ENCODE data around the gene CTXND1. TPM values are rescaled to one million over a fixed set of nuclear protein-coding genes. Genes with fewer than 3 reads are reported as not detected.
"Not testable (repeated sequence)": the region's sequence is repeated elsewhere in the genome, so short reads cannot be mapped to it uniquely, and the experiment has no call there.

CTXND1 gene
- total RNA-seq (1 to 10 TPM in 1 of 4 donors, under 1 TPM in 3; 0.29 to 3.9 (median 0.59) TPM), polyA plus RNA-seq (0.43 TPM)
- long read RNA-seq, donor 1, partial matches to known transcripts: 1 of 1 reads
- long read RNA-seq, donor 1, other reads (novel, unspliced or antisense): 0 of 1 reads
- long read RNA-seq, donor 2: 0 reads
- long read RNA-seq, donor 3, partial matches to known transcripts: 0 of 3 reads
- long read RNA-seq, donor 3, other reads (novel, unspliced or antisense): 3 of 3 reads
- long read RNA-seq, donor 4, full-length matches to known transcripts: 3 of 9 reads
- long read RNA-seq, donor 4, partial matches to known transcripts: 1 of 9 reads
- long read RNA-seq, donor 4, other reads (novel, unspliced or antisense): 5 of 9 reads

- no peaks in the 10 kb centered on the region for H3K27me3 ChIP-seq (ENCODE audit: control insufficient read depth, insufficient read depth)
- ATAC-seq (peak in 1 of 2 donors; percentile 36), DNase-seq (peak in 2 of 3 donors; percentile 47 to 63)
- intact Hi-C loops (cut with DNase I): no loop called here
- no peaks in the 10 kb centered on the region for H3K4me1 ChIP-seq (ENCODE audit: control insufficient read depth, insufficient read depth, low read length)
- peak within 1 kb of the TSS; percentile 43 for H3K4me3 ChIP-seq (ENCODE audit: low read length)
- no peak within 1 kb of the TSS for H3K27ac ChIP-seq (ENCODE audit: low read length)
- whole genome bisulfite sequencing: under 1% methylated on average over 24 of the region's 24 CpGs
- H3K9me3 ChIP-seq (ENCODE audit: control insufficient read depth, low read length): no peaks in the 10 kb centered on the region
Observed at GRCh38 chr15:80252121-80252518, at the start of gene CTXND1. Gene CTXND1, minus strand, starts transcription at chr15:80252213. Its CDS starts 50,264 bp downstream, at chr15:80201949.

GRCh38 chr15:80301472-80301871 is 49.5 kb upstream of the CTXND1 start:
- intact Hi-C loops (cut with DNase I): no loop called here
- Histone ChIP-seq H3K4me3 (ENCODE audit: low read length) (no peak overlapping the region), H3K27ac (ENCODE audit: low read length) (no peak overlapping the region), H3K9me3 (ENCODE audit: control insufficient read depth, low read length) (no peaks in the 10 kb centered on the region), H3K4me1 (ENCODE audit: control insufficient read depth, insufficient read depth, low read length) (no peaks in the 10 kb centered on the region), H3K27me3 (ENCODE audit: control insufficient read depth, insufficient read depth) (no peaks in the 10 kb centered on the region)
- DNase-seq: no peak
- WGBS: 39% methylated on average over 1 of the region's 1 CpG
- ATAC-seq: no peak

DNA sequence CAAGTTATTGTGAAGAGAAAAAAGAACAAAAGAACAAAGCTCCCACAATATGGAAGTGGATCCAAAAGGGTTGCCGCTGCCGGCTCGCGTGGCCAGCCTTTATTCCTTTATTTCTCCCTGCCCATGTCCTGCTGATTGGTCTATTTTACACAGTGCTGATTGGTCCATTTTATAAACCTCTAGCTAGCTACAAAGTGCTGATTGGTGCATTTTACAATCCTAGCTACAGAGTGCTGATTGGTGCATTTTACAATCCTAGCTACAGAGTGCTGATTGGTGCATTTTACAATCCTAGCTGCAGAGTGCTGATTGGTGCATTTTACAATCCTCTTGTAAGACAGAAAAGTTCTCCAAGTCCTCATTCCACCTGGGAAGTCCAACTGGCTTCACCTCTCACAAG is 43.8 kb upstream of the CTXND1 start:
- intact Hi-C loops (cut with DNase I); H3K27me3 ChIP-seq (ENCODE audit: control insufficient read depth, insufficient read depth); H3K4me1 ChIP-seq (ENCODE audit: control insufficient read depth, insufficient read depth, low read length); H3K9me3 ChIP-seq (ENCODE audit: control insufficient read depth, low read length); H3K27ac ChIP-seq (ENCODE audit: low read length); H3K4me3 ChIP-seq (ENCODE audit: low read length); DNase-seq; ATAC-seq: not testable (repeated sequence)
- 96% methylated on average over 4 of the region's 4 CpGs for WGBS

DNA sequence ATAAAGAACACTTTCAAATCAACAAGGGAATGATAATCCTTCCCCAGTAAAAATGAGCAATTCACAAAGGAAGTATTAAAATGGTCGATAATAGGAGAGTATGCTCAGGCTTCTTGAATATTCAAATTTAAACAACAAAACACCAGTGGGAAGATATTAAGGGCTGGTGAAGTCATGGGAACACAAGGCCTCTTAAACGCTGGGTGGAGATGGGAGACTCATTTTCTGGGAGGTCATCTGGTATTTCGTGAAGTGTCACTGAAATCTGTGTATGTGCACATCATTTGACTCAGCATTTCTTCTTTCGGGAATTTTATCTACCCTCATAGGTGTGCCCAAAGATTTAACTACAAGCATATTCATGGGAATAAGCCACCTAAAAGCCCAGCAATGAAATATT is 40.1 kb upstream of the CTXND1 start:
- H3K27me3 ChIP-seq (ENCODE audit: control insufficient read depth, insufficient read depth): no peaks in the 10 kb centered on the region
- H3K9me3 ChIP-seq (ENCODE audit: control insufficient read depth, low read length): no peaks in the 10 kb centered on the region
- H3K4me3 ChIP-seq (ENCODE audit: low read length): no peak overlapping the region
- H3K4me1 ChIP-seq (ENCODE audit: control insufficient read depth, insufficient read depth, low read length): no peaks in the 10 kb centered on the region
- no peak for DNase-seq
- ATAC-seq: no peak
- WGBS: 84% methylated on average over 4 of the region's 4 CpGs
- intact Hi-C loops (cut with DNase I): no loop called here
- no peak overlapping the region for H3K27ac ChIP-seq (ENCODE audit: low read length)

DNA sequence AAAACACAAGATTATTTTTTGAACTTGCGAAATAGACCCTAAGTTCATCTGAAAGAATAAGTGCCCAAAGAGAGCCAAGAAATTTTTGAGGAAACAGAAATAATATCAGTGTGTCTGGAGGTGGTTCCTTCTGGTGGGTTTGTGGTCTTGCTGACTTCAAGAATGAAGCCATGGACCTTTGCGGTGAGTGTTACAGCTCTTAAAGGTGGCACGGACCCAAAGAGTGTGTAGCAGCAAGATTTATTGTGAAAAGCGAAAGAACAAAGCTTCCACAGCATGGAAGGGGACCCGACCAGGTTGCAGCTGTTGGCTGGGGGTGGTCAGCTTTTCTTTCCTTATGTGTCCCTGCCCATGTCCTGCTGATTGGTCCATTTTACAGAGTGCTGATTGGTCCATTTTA is 38.9 kb upstream of the CTXND1 start:
- intact Hi-C loops (cut with DNase I); H3K4me3 ChIP-seq (ENCODE audit: low read length); DNase-seq; H3K27me3 ChIP-seq (ENCODE audit: control insufficient read depth, insufficient read depth); ATAC-seq; H3K4me1 ChIP-seq (ENCODE audit: control insufficient read depth, insufficient read depth, low read length); H3K9me3 ChIP-seq (ENCODE audit: control insufficient read depth, low read length); H3K27ac ChIP-seq (ENCODE audit: low read length): not testable (repeated sequence)
- 79% methylated on average over 5 of the region's 5 CpGs for WGBS

- Histone ChIP-seq H3K27me3 (ENCODE audit: control insufficient read depth, insufficient read depth) (no peaks in the 10 kb centered on the region), H3K27ac (ENCODE audit: low read length) (no peak overlapping the region), H3K4me3 (ENCODE audit: low read length) (no peak overlapping the region), H3K4me1 (ENCODE audit: control insufficient read depth, insufficient read depth, low read length) (no peaks in the 10 kb centered on the region), H3K9me3 (ENCODE audit: control insufficient read depth, low read length) (no peaks in the 10 kb centered on the region)
- 41% methylated on average over 9 of the region's 9 CpGs for WGBS
- DNase-seq: no peak
- intact Hi-C loops (cut with DNase I): no loop called here
- ATAC-seq: no peak
Observed at GRCh38 chr15:80289528-80290495, 37.8 kb upstream of the CTXND1 start.

- intact Hi-C loops (cut with DNase I): no loop called here
- 47% methylated on average over 4 of the region's 4 CpGs for WGBS
- Histone ChIP-seq H3K27me3 (ENCODE audit: control insufficient read depth, insufficient read depth) (no peaks in the 10 kb centered on the region), H3K4me1 (ENCODE audit: control insufficient read depth, insufficient read depth, low read length) (no peaks in the 10 kb centered on the region), H3K9me3 (ENCODE audit: control insufficient read depth, low read length) (no peaks in the 10 kb centered on the region), H3K27ac (ENCODE audit: low read length) (peak overlapping the region; percentile 81), H3K4me3 (ENCODE audit: low read length) (no peak overlapping the region)
- no peak for DNase-seq
- peak; percentile 89 to 94 for ATAC-seq
Observed at GRCh38 chr15:80288131-80288530, 36.1 kb upstream of the CTXND1 start.

GRCh38 chr15:80286055-80286454 is 34.0 kb upstream of the CTXND1 start:
- DNase-seq: no peak
- Histone ChIP-seq H3K4me1 (ENCODE audit: control insufficient read depth, insufficient read depth, low read length) (no peaks in the 10 kb centered on the region), H3K4me3 (ENCODE audit: low read length) (no peak overlapping the region), H3K27me3 (ENCODE audit: control insufficient read depth, insufficient read depth) (no peaks in the 10 kb centered on the region), H3K9me3 (ENCODE audit: control insufficient read depth, low read length) (no peaks in the 10 kb centered on the region), H3K27ac (ENCODE audit: low read length) (no peak overlapping the region)
- intact Hi-C loops (cut with DNase I): no loop called here
- 71% methylated on average over 7 of the region's 7 CpGs for WGBS
- no peak for ATAC-seq

- DNase-seq (no peak), ATAC-seq (no peak)
- Histone ChIP-seq H3K27me3 (ENCODE audit: control insufficient read depth, insufficient read depth) (no peaks in the 10 kb centered on the region), H3K4me3 (ENCODE audit: low read length) (no peak overlapping the region), H3K4me1 (ENCODE audit: control insufficient read depth, insufficient read depth, low read length) (no peaks in the 10 kb centered on the region), H3K27ac (ENCODE audit: low read length) (no peak overlapping the region), H3K9me3 (ENCODE audit: control insufficient read depth, low read length) (no peaks in the 10 kb centered on the region)
- WGBS: 90% methylated on average over 8 of the region's 8 CpGs
- intact Hi-C loops (cut with DNase I): no loop called here
Observed at GRCh38 chr15:80285379-80285778, 33.4 kb upstream of the CTXND1 start.

DNA sequence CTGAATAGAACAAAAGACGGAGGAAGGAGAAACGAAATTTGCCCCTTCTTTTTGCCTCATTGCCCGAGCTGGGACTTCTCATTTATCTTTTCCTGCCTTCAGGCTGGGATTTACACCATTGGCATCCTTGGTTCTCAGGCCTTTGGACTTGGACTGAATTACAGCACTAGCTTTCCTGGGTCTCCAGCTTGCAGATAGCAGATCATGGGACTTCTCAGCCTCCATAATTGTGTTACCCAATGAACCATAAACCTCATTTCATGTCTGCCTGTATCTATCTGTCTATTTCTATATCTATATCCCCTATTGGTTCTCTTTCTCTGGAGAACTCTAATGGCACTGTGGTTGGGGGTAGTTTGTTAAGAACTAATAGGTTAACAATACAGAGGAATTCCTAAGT is 31.5 kb upstream of the CTXND1 start:
- no peaks in the 10 kb centered on the region for H3K4me1 ChIP-seq (ENCODE audit: control insufficient read depth, insufficient read depth, low read length)
- 78% methylated on average over 3 of the region's 3 CpGs for WGBS
- H3K9me3 ChIP-seq (ENCODE audit: control insufficient read depth, low read length): no peaks in the 10 kb centered on the region
- H3K27me3 ChIP-seq (ENCODE audit: control insufficient read depth, insufficient read depth): no peaks in the 10 kb centered on the region
- no peak for DNase-seq
- intact Hi-C loops (cut with DNase I): no loop called here
- no peak overlapping the region for H3K27ac ChIP-seq (ENCODE audit: low read length)
- no peak overlapping the region for H3K4me3 ChIP-seq (ENCODE audit: low read length)
- no peak for ATAC-seq

GRCh38 chr15:80277147-80277546 is 25.1 kb upstream of the CTXND1 start:
- no peak for DNase-seq
- Histone ChIP-seq H3K4me3 (ENCODE audit: low read length) (no peak overlapping the region), H3K27me3 (ENCODE audit: control insufficient read depth, insufficient read depth) (no peaks in the 10 kb centered on the region), H3K27ac (ENCODE audit: low read length) (no peak overlapping the region), H3K4me1 (ENCODE audit: control insufficient read depth, insufficient read depth, low read length) (no peaks in the 10 kb centered on the region), H3K9me3 (ENCODE audit: control insufficient read depth, low read length) (no peaks in the 10 kb centered on the region)
- peak in 1 of 2 donors; percentile 28 for ATAC-seq
- intact Hi-C loops (cut with DNase I): no loop called here
- WGBS: 83% methylated on average over 6 of the region's 6 CpGs
